ENCODE results near the gene GJA3.
"Not testable (repeated sequence)": the region's sequence is repeated elsewhere in the genome, so short reads cannot be mapped to it uniquely, and the experiment has no call there.

GJA3 gene

DNA sequence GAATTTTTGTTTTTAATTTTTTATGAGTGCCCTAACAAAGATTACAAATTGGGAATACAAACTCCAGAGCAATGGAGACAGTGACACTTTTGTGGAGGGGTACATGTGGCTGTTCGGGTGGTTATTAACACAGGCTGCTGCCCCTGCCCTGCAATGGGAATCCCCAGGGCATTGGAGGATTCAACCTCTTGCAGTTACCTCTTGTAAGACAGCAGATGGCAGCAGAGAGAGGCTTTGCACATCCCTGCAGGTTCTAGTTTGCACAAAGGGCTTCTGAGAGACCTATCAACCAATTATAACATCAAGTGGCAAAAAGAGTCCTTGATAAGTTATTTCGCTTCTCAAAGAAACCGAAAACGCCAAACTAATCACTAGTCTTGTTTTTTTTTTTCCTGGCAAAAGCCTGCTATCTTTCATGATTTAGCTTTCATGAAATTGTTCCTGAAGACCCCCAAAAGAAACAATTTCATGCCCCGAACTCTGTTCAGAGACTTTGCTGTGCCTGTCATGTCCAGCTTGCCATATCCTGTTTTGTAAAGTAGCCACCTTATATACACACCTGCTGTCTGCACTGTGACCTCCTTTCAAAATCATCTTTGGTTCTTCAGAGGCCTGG is 21.5 kb upstream of the GJA3 start:
- DNase-seq (ENCODE audit: low spot score): peak; percentile 75

DNA sequence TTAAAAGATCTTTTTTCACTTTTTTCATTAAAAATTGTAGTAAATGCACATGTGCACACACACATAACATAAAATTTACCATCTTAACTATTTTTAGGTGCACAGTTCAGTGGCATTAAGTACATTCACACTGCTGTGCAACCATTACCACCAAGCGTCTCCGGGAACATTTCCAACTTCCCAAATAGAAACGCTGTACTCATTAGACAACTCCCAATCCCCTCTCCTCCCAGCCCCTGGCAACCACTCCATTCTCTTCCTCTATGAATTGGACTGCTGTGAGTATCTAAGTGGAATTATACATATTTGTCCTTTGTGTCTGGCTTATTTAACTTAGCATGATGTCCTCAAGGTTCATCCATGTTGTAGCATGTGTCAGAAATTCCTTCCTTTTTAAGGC is 20.3 kb upstream of the GJA3 start:
- no peak for DNase-seq (ENCODE audit: low spot score)

GRCh38 chr13:20178156-20178555 is 17.3 kb upstream of the GJA3 start:
- DNase-seq (ENCODE audit: low spot score): no peak

- DNase-seq (ENCODE audit: low spot score): no peak
These were observed 16.4 kb upstream of the GJA3 start for GRCh38 chr13:20177049-20177831.

DNA sequence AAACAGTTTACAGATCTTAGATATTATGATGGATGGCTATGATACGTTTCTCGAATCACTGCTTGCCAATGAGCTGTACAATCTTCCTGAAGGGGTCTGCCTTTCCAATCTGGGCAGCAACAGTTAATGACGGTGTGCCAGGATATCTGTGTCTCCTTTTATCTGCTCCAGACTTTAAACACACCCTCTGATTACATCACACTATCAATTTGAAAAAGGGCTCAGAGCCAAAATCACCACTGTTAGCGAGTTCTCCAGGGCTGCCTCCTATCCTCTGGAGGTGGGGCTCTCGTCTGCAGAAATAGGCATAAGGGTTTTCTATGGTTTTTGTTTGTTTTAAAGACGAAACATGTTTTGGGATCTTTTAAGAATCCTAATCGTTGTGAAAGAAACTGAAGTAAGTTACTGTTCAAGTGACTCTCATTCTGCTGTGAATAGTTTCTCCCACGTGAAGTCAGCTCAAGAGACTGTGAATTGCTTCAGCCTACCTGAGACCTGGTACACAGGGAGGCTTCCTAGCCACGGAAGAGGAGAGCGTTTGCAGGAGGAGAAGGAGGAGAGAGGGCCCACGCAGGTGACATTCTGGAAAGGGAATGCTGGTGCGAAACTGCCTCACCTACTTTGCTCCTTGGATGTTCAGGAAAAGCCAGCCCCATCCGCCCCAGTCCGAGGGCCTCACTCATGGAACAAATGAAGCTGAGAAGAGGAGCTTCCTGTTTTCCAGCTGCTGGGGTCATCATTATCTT is 15.2 kb upstream of the GJA3 start:
- DNase-seq (ENCODE audit: low spot score): no peak

DNA sequence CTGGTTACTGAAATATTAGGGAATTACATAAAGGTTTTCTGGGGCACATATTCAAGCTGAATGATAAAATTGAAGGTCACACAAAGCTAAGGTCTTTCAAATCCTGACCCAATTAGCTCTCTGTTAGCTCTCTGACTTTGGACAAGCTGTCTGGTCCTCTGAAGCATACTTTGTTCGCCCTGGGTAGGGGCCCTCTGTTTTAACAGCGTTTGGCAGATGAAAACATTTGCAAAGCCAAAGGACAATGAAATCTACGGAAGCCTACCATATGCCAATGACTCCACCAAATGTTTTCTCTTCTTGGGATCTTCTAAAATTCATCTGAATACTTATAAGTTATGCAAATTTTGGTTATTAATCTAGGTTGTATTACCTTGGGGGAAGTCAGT is 14.5 kb upstream of the GJA3 start:
- no peak for DNase-seq (ENCODE audit: low spot score)

DNA sequence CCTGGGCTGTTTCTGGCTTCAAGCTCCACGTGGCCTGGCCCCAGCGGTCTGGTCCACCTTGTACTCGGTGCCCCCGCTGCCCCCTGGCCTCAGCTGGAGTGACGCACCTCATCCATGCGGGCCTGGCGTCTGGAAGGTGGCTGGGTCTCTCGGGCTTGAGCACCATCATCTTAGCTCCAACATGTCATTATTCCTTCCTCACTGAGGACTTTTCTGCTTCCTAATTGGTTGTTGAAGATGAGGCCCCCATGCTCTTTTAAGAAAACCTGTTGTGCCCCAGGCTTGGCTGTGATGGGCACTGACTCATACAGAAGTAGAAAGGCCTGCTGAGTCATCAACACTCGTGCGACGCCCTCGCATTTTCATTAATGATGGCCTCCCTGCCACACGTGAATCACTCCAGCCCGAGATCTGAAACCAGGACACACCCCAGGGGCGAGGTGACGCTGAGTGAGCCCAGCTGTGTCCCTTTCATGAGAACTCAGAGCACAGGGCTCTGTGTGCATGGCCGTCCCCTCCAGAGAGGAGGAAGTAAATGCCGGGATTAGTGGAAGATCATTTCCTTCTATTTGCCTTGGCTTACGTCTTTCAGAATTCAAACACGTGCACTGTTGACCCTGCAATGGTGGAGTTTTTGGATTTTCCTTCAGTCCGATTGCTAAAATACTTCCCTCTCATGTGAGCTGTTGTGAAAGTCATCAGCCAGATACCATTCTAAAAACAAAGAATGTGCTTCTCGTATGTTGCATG is 14.0 kb upstream of the GJA3 start:
- no peak for DNase-seq (ENCODE audit: low spot score)

DNA sequence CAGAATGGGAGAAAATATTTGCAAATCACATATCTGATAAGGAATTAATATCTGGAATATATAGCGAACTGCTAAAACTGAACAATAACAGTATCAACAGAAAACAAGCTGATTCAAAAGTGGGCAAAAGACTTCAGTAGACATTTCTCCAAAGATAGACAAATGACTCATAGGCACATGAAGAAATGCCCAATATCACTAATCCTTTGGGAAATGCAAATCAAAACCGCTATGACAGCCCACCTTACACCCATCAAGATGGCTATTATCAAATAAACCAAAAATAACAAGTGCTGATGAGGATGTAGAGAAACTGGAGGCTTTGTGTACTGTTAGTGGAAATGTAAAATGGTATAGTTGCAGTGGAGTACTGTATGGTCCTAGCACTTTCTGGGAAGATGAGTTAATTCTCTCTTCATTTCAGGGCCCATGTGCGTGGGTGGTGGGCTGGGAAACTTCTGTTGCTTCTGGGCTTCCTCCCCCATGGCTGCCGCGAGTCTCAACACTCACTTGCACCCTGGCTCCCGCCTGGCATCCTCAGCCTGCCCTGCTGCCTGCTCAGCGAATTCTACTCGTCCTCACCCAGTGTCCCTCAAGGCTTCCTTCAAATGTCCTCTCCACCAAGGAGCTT is 12.4 kb upstream of the GJA3 start:
- DNase-seq (ENCODE audit: low spot score): no peak

- DNase-seq (ENCODE audit: low spot score): no peak
These were observed 10.5 kb upstream of the GJA3 start for GRCh38 chr13:20171364-20171763.

- no peak for DNase-seq (ENCODE audit: low spot score)
These were observed 10.1 kb upstream of the GJA3 start for GRCh38 chr13:20170921-20171320.

- no peak for DNase-seq (ENCODE audit: low spot score)
These were observed 7.5 kb upstream of the GJA3 start for GRCh38 chr13:20168396-20168795.

GRCh38 chr13:20165417-20166257 is 4.8 kb upstream of the GJA3 start:
- DNase-seq (ENCODE audit: low spot score): no peak

DNA sequence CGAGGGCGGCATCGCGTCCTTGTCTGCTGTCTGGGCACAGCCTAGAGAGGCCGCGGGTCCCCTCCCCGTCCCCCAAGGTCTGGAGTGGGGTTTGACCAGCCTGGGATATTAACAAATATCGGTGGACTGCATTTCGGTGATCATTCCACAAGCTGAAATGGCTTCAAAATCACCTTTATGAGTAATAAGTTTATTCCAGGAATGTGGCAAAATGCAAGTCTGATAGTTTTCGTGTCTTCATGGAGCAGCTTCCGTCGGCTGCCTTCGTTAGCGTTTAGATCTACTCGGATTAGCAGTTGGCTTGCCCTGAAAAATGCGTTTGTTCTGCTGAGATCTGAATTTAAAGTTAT is 1.1 kb upstream of the GJA3 start:
- no peak for DNase-seq (ENCODE audit: low spot score)

GRCh38 chr13:20161275-20161950 is 561 bp upstream of the GJA3 start:
- DNase-seq (ENCODE audit: low spot score): peak; percentile 59

- no peak for DNase-seq (ENCODE audit: low spot score)
These were observed 1.1 kb downstream of the GJA3 start for GRCh38 chr13:20159646-20160305.

DNA sequence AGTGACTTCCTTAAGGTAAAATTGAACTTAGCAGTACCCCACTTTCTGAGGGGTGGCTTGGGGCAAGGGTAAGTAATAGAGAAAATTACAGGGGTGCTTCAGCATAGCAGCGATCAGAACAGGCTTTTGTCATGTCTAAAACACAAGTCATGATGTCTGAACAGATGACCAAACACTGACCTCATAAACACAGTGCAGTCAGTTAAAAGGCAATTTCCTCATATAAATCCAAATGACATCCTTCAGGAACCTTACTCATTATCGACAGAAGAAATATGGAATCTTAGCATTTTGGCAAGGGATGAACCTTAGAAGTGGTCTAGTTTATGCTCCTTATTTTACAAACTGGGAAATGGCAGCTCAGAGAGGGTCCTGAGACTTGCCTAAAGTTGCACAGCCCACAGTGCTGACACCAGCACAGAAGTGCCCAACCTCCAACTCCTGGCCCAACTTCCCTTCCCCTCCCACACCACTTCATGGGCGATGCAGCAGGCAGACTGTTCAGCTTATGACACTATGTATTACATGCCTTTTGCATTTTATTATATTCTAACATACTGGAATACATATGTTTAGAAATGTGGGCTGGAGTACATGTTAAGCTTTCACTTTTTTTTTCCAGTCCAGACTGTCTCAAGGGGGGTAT is 3.6 kb downstream of the GJA3 start:
- no peak for DNase-seq (ENCODE audit: low spot score)

DNA sequence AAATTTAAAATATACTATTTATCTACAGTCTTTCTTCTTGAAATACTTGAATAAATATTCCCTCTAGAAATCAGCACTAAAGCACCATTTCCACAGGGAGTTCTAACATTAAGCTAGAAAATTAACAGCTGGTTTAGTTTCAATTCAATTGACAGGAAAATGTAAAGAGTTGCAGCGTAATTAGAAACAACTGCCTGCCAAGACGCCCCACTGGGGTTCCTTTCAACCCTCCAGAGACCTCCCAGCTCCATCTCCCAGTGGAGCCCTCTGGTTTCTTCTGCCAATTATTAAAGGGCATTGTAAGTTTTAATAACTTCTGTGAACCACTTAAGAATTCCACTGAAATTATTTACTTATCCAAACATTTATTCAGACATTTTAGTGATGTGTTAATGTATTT is 4.2 kb downstream of the GJA3 start:
- DNase-seq (ENCODE audit: low spot score): no peak

- not testable (repeated sequence) for DNase-seq (ENCODE audit: low spot score)
These were observed 7.6 kb downstream of the GJA3 start for GRCh38 chr13:20153290-20153689.

DNA sequence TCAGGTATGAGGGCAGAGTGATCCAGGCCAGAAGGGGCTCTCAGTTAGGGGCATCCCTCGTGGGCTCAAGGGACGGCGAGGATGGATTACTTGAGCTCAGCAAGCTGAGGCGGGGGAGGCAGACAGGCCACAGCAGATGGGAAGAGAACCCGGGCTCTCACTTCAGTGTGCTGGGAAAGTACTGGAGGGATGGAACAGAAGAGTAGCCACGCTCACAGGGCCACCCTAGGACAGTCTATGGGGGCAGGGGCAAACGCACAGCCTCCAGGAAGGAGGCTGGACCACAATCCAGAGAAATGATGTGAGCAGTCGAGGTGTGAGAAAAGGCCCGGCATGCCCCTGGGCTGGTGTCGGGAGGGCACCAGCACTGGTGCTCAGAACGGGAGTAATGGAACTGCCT is 9.2 kb downstream of the GJA3 start:
- DNase-seq (ENCODE audit: low spot score): no peak

DNA sequence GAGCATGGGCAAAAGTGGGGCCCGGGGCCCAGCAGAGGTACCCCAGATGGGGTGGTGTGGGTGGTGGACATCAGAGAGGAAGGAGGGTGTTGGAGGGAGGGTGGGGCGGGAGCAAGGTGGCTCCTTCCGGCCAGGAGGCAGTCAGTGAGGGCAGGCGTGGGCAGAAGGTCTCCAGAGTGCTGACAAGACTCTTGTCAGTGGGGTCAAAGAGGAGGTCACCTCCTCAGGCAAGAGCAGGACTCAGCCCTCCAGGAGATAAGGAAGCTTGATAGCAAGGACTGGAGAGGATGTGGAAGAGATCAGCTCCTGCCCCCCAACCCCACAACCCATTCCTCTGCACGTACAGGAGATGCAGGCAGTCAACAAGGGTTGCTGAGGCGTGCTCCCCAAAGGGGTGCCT is 9.8 kb downstream of the GJA3 start:
- no peak for DNase-seq (ENCODE audit: low spot score)
